K562 (cell line): Measurements from ENCODE around the gene C4A. TPM values are rescaled to one million over a fixed set of nuclear protein-coding genes. Genes with fewer than 3 reads are reported as not detected.

ENCODE experiments used
- BACH1 ChIP-seq: fragments of 200-800 bp; sonication (Bioruptor generic); IDR thresholded peaks from 2 replicates; pipeline ENCODE4 v1.6.1; 2016; ENCODE audit warnings: missing genetic modification characterization, missing compliant biosample characterization
- C11orf30 ChIP-seq: fragments of 450-650 bp; IDR thresholded peaks from 2 replicates; pipeline ENCODE4 v1.6.1; 2016; ENCODE audit warnings: low read depth, mild to moderate bottlenecking
- DIDO1 ChIP-seq: fragments of 450-650 bp; IDR thresholded peaks from 2 replicates; pipeline ENCODE4 v1.6.1; 2016; ENCODE audit warnings: low read depth, missing biosample characterization, missing genetic modification characterization
- EP300 ChIP-seq: IDR thresholded peaks from 2 replicates; pipeline ENCODE4 v1.6.1; 2012; ENCODE audit warnings: low read length, improper control_type of control experiment
- FOXK2 ChIP-seq, 2 experiments: fragments of 450-650 bp; IDR thresholded peaks in 1 of 2; conservative IDR thresholded peaks in 1 of 2; 2 replicates each; pipeline ENCODE4 v1.6.1; 2016; ENCODE audit warnings: low read depth in 2 of 2, mild to moderate bottlenecking in 1 of 2
- GTF2F1 ChIP-seq: IDR thresholded peaks from 2 replicates; pipeline ENCODE4 v1.6.1; 2011; ENCODE audit warnings: low read depth, low read length, improper control_type of control experiment
- HNRNPLL ChIP-seq: fragments of 200-400 bp; formaldehyde crosslinking; IDR thresholded peaks from 2 replicates; pipeline ENCODE4 v1.6.1; 2017; ENCODE audit warnings: low read length, low read depth, mild to moderate bottlenecking; ENCODE audit not compliant: poor library complexity, severe bottlenecking
- HOXB6 ChIP-seq: fragments of 250-450 bp; sonication (Bioruptor Pico); IDR thresholded peaks from 2 replicates; pipeline ENCODE4 v1.5.1; 2022; ENCODE audit warnings: mild to moderate bottlenecking, borderline replicate concordance
- MYBL2 ChIP-seq, 2 experiments: fragments of 450-650 bp in 1 of 2; sonication (generic) in 1 of 2; formaldehyde crosslinking in 1 of 2; IDR thresholded peaks; 2 replicates each; pipeline versions ENCODE4 v1.6.1 to v1.8.1; 2017 to 2022; ENCODE audit warnings: borderline replicate concordance in 1 of 2, inconsistent platforms in 1 of 2, low read depth in 1 of 2, mild to moderate bottlenecking in 1 of 2, missing genetic modification reagents in 1 of 2, moderate library complexity in 1 of 2
- NCOA1 ChIP-seq: fragments of 450-650 bp; IDR thresholded peaks from 2 replicates; pipeline ENCODE4 v1.6.1; 2016; ENCODE audit warnings: low read depth
- NFIX ChIP-seq: fragments of 250-450 bp; sonication (Bioruptor Pico); IDR thresholded peaks from 2 replicates; pipeline ENCODE4 v1.4.0; 2020; ENCODE audit warnings: low read depth, mild to moderate bottlenecking, moderate library complexity
- NR2F6 ChIP-seq: fragments of 450-650 bp; formaldehyde crosslinking; IDR thresholded peaks from 2 replicates; pipeline ENCODE4 v1.4.0; 2020; ENCODE audit warnings: mild to moderate bottlenecking
- POLR2G ChIP-seq: fragments of 200-400 bp; formaldehyde crosslinking; IDR thresholded peaks from 2 replicates; pipeline ENCODE4 v1.6.1; 2017; ENCODE audit warnings: low read depth, mild to moderate bottlenecking, antibody characterized with exemption, low read length, moderate library complexity
- PURB ChIP-seq: sonication (generic); formaldehyde crosslinking; IDR thresholded peaks from 2 replicates; pipeline ENCODE4 v1.9.0; 2021; ENCODE audit warnings: low read depth, mild to moderate bottlenecking, missing genetic modification reagents
- SIN3B ChIP-seq: fragments of 450-650 bp; IDR thresholded peaks from 2 replicates; pipeline ENCODE4 v1.6.1; 2017; ENCODE audit warnings: low read depth, mild to moderate bottlenecking, moderate library complexity
- SLC30A9 ChIP-seq: fragments of 250-450 bp; sonication (Bioruptor Pico); IDR thresholded peaks from 2 replicates; pipeline ENCODE4 v1.8.0; 2022; ENCODE audit warnings: mild to moderate bottlenecking, moderate library complexity
- SMAD2 ChIP-seq: fragments of 150-350 bp; IDR thresholded peaks from 2 replicates; pipeline ENCODE4 v1.6.1; 2014; ENCODE audit warnings: low read depth, mild to moderate bottlenecking, low read length
- SMARCE1 ChIP-seq: fragments of 450-650 bp; IDR thresholded peaks from 2 replicates; pipeline ENCODE4 v1.7.1; 2016; ENCODE audit warnings: mild to moderate bottlenecking
- SP1 ChIP-seq: sonication (generic); formaldehyde crosslinking; IDR thresholded peaks from 2 replicates; pipeline ENCODE4 v1.8.1; 2022; ENCODE audit warnings: mild to moderate bottlenecking, missing genetic modification reagents
- SRSF7 ChIP-seq: fragments of 200-400 bp; formaldehyde crosslinking; optimal IDR thresholded peaks from 2 replicates; pipeline ENCODE3; 2017; ENCODE audit warnings: mild to moderate bottlenecking, low read depth, low read length
- ZFP1 ChIP-seq: fragments of 450-650 bp; formaldehyde crosslinking; IDR thresholded peaks from 2 replicates; pipeline ENCODE4 v1.4.0; 2020; ENCODE audit warnings: mild to moderate bottlenecking, mixed read lengths
- ZKSCAN3 ChIP-seq: fragments of 250-450 bp; sonication (Bioruptor Pico); IDR thresholded peaks from 2 replicates; pipeline ENCODE4 v1.4.0; 2020
- ZNF133 ChIP-seq: fragments of 250-450 bp; sonication (Bioruptor Pico); IDR thresholded peaks from 2 replicates; pipeline ENCODE4 v1.4.0; 2020; ENCODE audit warnings: mild to moderate bottlenecking
- ZNF224 ChIP-seq: sonication (generic); formaldehyde crosslinking; IDR thresholded peaks from 2 replicates; pipeline ENCODE4 v1.8.0; 2022; ENCODE audit warnings: mild to moderate bottlenecking, missing genetic modification reagents
- ZNF282 ChIP-seq: sonication (generic); formaldehyde crosslinking; IDR thresholded peaks from 2 replicates; pipeline ENCODE4 v1.8.1; 2023; ENCODE audit warnings: missing genetic modification reagents
- ZNF3 ChIP-seq: fragments of 250-450 bp; sonication (Bioruptor Pico); IDR thresholded peaks from 2 replicates; pipeline ENCODE4 v1.5.0; 2021; ENCODE audit warnings: mild to moderate bottlenecking, moderate library complexity
- ZNF324 ChIP-seq: fragments of 250-450 bp; sonication (Bioruptor Pico); IDR thresholded peaks from 2 replicates; pipeline ENCODE4 v1.4.0; 2020; ENCODE audit warnings: mild to moderate bottlenecking
- ZNF384 ChIP-seq: IDR thresholded peaks from 2 replicates; pipeline ENCODE4 v1.6.1; 2012; ENCODE audit warnings: low read depth, low read length, improper control_type of control experiment
- ZNF57 ChIP-seq: fragments of 450-650 bp; formaldehyde crosslinking; IDR thresholded peaks from 2 replicates; pipeline ENCODE4 v1.4.0; 2020; ENCODE audit warnings: mild to moderate bottlenecking, moderate library complexity
- ZZZ3 ChIP-seq: fragments of 450-650 bp; IDR thresholded peaks from 2 replicates; pipeline ENCODE4 v1.6.1; 2016; ENCODE audit warnings: antibody characterized with exemption, mild to moderate bottlenecking, moderate library complexity
- polyA plus RNA-seq, 8 experiments: library from polyadenylated mRNA; depleted of rRNA in 4 of 8; stranded (reverse) in 5 of 8; unstranded in 3 of 8; fragments of >200 nt; fragmentation: Nextera tagmentation in 2 of 8; fragmentation: Illumina TruSeq in 1 of 8; extraction: Ambion mirVana in 2 of 8; extraction: Trizol in 1 of 8; gene quantifications; 2 replicates each; pipeline versions ENCODE4 v1.2.1 to v1.2.3, GENCODE V29; 2011 to 2014; ENCODE audit warnings: inconsistent platforms in 1 of 8, missing spikeins in 1 of 8
- total RNA-seq, 7 experiments: library from RNA; depleted of rRNA in 6 of 7; stranded (reverse); fragments of >200 nt in 6 of 7; fragmentation: Illumina TruSeq in 2 of 7; extraction: Trizol in 2 of 7; gene quantifications; 2 replicates each; pipeline versions ENCODE4 v1.2.1 to v1.2.3, GENCODE V29; 2011 to 2021; ENCODE audit warnings: low replicate concordance in 1 of 7
- TF ChIP-seq, protein P1 (sequence below): fragments of 450-650 bp; IDR thresholded peaks from 2 replicates; pipeline ENCODE4 v1.6.1; 2016; ENCODE audit warnings: low read depth, mild to moderate bottlenecking, moderate library complexity

Gene C4A
- total and polyA plus RNA-seq, 9 of the 15 experiments (the other 6 are each of a cell fraction or from before 2014, with no cell fraction given): 0.27 to 7.6 (median 5.0) TPM

DNA sequence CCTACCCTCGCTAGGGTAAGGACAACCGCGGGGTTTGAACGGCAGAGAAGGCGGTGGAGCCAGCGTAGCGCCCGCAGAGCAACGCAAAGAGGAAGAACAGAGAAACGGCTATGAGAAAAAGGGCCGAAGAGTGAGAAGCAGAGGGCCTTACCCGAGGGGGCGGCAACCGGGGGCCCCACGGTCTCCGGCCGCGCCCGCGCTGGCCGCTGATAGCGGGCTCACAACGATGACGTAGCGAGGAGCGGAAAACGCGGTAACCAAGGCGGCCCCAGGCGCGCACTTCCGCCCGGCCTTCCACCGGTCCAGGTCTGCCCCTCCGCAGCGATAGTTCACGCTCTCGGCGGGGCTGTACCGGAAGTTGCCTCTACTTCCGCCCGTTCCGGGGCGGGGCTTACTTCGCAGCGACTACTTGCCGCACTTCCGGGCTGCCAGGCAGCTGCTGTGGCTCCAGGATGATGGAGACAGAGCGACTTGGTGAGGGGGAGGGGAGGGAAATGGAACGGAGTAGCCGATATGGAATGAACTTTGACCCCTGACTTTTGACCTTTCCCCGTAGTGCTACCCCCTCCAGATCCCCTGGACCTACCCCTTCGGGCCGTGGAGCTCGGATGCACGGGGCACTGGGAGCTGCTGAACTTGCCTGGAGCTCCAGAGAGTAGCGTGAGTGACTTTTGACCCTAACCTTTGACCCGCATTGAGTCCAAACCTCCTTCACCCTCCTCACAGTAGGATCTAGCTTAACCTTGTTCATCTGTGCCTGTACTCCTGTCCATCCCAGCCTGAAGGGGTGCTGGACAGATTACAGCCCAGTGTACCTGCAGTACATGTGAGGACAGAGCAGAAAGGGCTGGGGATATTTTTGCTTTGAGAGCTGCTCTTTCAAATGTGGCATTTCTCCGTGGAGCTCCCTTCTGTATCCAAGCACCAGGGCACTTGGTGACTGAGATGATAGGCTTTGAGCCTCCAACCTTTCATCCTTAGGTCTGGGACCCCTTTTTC, 22.8 kb upstream of the C4A start, which contains the start of the genes NELFE and SKIC2 (continued):
- TF ChIP-seq HNRNPLL (peak; percentile 97), ZNF57 (peak; percentile 78; the same call in 1 of the 2 replicates), ZNF3 (CRISPR knock-in tag) (no peak), ZNF324 (CRISPR knock-in tag) (peak; percentile 61; the same call in 1 of the 2 replicates), POLR2G (peak; percentile 83), GTF2F1 (peak; percentile 44; the same call in 1 of the 2 replicates), NCOA1 (no peak; the same call in none of the 2 replicates), EP300 (no peak), SIN3B (peak; percentile 91), NR2F6 (CRISPR knock-in tag) (peak; percentile 99), PURB (CRISPR knock-in tag) (no peak), ZZZ3 (no peak), BACH1 (peak; percentile 81), SRSF7 (no peak), MYBL2 (IDR thresholded peaks at IDR 0.05; ENCODE audit: low read depth) (peak; percentile 54), MYBL2 (CRISPR knock-in tag; IDR thresholded peaks at IDR 0.05; ENCODE audit: borderline replicate concordance) (no peak), DIDO1 (tag) (peak; percentile 78), HOXB6 (CRISPR knock-in tag) (0 out of 2 replicates have a peak, but pooled peaks have one; percentile 36), SMAD2 (no peak), ZNF282 (no peak), C11orf30 (peak; percentile 97), SP1 (peak; percentile 100), ZNF224 (no peak), SMARCE1 (peak; percentile 57; the same call in 1 of the 2 replicates), SLC30A9 (CRISPR knock-in tag) (no peak), FOXK2 (conservative IDR thresholded peaks at IDR 0.05 in 1 of 2, IDR thresholded peaks at IDR 0.05 in 1 of 2; ENCODE audit: low read depth in 2 of 2) (peak; percentile 84 to 85), ZFP1 (CRISPR knock-in tag) (peak; percentile 61; the same call in 1 of the 2 replicates), ZKSCAN3 (no peak), NFIX (no peak), ZNF384 (peak; percentile 53; the same call in 1 of the 2 replicates), ZNF133 (CRISPR knock-in tag) (0 out of 2 replicates have a peak, but pooled peaks have one; percentile 69)
- TF ChIP-seq, protein P1, sequence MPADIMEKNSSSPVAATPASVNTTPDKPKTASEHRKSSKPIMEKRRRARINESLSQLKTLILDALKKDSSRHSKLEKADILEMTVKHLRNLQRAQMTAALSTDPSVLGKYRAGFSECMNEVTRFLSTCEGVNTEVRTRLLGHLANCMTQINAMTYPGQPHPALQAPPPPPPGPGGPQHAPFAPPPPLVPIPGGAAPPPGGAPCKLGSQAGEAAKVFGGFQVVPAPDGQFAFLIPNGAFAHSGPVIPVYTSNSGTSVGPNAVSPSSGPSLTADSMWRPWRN: no peak
